ENCODE data around the gene CDC5L. TPM values are rescaled to one million over a fixed set of nuclear protein-coding genes. Genes with fewer than 3 reads are reported as not detected.
"Not testable (repeated sequence)": the region's sequence is repeated elsewhere in the genome, so short reads cannot be mapped to it uniquely, and the experiment has no call there.

CDC5L gene
- total RNA-seq, 1 donor from 2014 or later = 19.0 TPM

DNA sequence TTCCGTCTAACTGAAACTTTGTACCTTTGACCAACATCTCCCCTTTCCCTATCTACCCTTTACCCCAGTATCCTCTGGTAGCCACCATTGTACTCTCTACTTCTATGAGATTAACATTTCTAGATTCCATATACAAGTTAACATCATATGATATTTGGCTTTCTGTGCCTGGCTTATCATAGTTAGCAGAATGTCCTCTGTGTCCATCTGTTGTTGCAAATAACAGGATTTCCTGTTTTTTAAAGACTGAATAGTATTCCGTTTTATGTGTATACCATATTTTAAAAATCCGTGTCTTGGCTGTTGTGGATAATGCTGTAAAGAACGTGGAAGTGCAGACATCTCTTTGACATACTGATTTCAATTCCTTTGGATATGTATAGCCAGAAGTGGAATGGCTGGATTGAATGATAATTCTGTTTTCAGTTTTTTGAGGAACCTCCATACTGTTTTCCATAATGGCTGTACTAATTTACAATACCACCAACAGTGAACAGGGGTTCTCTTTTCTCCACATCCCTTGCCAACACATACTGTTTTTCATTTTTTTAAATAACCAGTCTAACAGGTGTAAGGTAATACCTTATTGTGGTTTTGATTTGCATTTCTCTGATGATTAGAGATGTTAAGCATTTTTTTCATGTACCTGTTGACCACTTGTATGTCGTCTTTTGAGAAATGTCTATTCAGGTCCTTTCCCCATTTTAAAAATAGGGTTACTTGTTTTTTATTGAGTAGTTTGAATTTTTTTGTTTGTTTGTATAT lies 53.8 kb downstream of the CDC5L start:
- TF ChIP-seq, protein P1, sequence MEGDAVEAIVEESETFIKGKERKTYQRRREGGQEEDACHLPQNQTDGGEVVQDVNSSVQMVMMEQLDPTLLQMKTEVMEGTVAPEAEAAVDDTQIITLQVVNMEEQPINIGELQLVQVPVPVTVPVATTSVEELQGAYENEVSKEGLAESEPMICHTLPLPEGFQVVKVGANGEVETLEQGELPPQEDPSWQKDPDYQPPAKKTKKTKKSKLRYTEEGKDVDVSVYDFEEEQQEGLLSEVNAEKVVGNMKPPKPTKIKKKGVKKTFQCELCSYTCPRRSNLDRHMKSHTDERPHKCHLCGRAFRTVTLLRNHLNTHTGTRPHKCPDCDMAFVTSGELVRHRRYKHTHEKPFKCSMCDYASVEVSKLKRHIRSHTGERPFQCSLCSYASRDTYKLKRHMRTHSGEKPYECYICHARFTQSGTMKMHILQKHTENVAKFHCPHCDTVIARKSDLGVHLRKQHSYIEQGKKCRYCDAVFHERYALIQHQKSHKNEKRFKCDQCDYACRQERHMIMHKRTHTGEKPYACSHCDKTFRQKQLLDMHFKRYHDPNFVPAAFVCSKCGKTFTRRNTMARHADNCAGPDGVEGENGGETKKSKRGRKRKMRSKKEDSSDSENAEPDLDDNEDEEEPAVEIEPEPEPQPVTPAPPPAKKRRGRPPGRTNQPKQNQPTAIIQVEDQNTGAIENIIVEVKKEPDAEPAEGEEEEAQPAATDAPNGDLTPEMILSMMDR (IDR thresholded peaks at IDR 0.05) = no peak
- H3K4me3 Mint-ChIP-seq (ENCODE audit: unreplicated experiment) = no peak overlapping the region

DNA sequence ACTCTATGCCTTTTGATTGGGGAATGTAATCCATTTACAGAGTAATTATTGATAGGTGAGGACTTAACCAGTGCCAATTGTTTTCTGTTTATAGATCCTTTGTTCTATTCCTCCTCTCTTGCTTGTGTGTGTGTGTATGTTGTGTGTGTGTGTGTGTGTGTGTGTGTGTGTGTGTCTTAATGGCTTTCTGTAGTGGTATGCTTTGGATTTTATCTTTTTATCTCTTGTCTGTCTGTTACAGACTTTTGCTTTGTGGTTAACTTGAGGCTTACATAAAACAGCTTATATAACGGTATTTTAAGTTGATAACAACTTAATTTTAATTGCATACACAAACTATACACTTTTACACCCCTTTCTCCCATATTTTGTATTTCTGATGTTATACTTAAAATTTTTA lies 54.7 kb downstream of the CDC5L start:
- Mint-ChIP-seq H3K36me3 (ENCODE audit: low read depth) (peaks cover 25% of the 10 kb centered on the region), H3K9me3 (ENCODE audit: low read depth) (peaks cover 13% of the 10 kb centered on the region), H3K27me3 (ENCODE audit: low read depth) (no peaks in the 10 kb centered on the region), H3K4me1 (ENCODE audit: low read depth) (peaks cover 15% of the 10 kb centered on the region), H3K4me3 (ENCODE audit: unreplicated experiment) (no peak overlapping the region), H3K27ac (ENCODE audit: unreplicated experiment) (no peak overlapping the region)
- TF ChIP-seq, protein P1 (IDR thresholded peaks at IDR 0.05) = no peak
- DNase-seq (ENCODE audit: low spot score) = no peak

More for the DNA sequence above, 53.8 kb downstream of the CDC5L start:
- Mint-ChIP-seq H3K36me3 (ENCODE audit: low read depth) (peaks cover 22% of the 10 kb centered on the region), H3K4me1 (ENCODE audit: low read depth) (peaks cover 15% of the 10 kb centered on the region), H3K27me3 (ENCODE audit: low read depth) (no peaks in the 10 kb centered on the region), H3K27ac (ENCODE audit: unreplicated experiment) (no peak overlapping the region), H3K9me3 (ENCODE audit: low read depth) (peaks cover 13% of the 10 kb centered on the region)
- DNase-seq (ENCODE audit: low spot score) = no peak

DNA sequence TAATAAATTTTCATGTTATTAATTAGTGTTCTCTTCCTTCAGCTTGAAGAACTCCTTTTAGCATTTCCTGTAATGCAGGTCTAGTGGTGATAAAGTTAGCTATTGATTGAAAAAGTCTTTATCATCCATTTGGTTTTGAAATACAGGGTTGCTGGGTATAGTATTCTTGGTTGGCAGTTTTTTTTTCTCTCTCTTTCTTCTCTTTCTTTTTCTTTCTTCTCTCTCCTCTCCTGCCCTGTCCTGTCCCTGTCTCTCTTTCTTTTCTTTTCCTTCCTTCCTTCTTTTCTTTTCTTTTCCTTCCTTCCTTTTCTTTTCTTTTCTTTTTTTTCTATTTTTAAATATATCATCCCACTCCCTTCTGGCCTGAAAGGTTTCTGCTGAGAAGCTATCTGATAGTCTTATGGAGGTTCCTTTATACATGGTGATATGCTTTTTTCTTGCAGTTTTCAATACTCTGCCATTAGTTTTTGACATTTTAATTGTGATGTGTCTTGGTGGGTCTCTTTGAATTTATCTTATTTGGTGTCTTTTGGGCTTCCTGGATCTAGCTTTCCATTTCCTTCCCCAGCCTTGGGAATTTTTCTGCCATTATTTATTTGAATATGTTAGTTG lies 55.4 kb downstream of the CDC5L start:
- peaks cover 15% of the 10 kb centered on the region for H3K4me1 Mint-ChIP-seq (ENCODE audit: low read depth)
- no peak overlapping the region for H3K27ac Mint-ChIP-seq (ENCODE audit: unreplicated experiment)
- TF ChIP-seq, protein P1 (IDR thresholded peaks at IDR 0.05) = no peak
- peaks cover 13% of the 10 kb centered on the region for H3K9me3 Mint-ChIP-seq (ENCODE audit: low read depth)
- DNase-seq (ENCODE audit: low spot score) = no peak
- no peaks in the 10 kb centered on the region for H3K27me3 Mint-ChIP-seq (ENCODE audit: low read depth)
- no peak overlapping the region for H3K4me3 Mint-ChIP-seq (ENCODE audit: unreplicated experiment)
- H3K36me3 Mint-ChIP-seq (ENCODE audit: low read depth) = peaks cover 30% of the 10 kb centered on the region

DNA sequence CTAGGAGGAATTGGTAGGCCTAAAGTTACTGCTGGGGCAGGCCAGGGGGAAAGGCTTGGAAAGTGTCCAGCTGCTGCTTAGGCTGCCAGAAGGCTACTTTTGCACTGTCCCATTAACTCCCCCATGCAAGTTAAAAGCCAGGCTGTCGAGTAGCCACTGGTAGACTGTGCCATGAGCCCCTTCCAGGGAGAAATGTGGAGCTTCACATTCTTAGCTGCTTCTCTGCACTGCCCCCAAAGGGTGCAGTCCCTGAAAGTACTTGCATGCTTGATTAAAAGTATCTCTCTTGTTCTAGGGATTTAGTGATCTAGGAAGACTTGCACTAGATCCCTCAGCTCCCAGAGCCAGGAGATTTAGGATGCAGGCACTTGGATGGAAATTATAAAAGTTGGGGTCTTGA lies 57.3 kb downstream of the CDC5L start:
- peaks cover 33% of the 10 kb centered on the region for H3K36me3 Mint-ChIP-seq (ENCODE audit: low read depth)

DNA sequence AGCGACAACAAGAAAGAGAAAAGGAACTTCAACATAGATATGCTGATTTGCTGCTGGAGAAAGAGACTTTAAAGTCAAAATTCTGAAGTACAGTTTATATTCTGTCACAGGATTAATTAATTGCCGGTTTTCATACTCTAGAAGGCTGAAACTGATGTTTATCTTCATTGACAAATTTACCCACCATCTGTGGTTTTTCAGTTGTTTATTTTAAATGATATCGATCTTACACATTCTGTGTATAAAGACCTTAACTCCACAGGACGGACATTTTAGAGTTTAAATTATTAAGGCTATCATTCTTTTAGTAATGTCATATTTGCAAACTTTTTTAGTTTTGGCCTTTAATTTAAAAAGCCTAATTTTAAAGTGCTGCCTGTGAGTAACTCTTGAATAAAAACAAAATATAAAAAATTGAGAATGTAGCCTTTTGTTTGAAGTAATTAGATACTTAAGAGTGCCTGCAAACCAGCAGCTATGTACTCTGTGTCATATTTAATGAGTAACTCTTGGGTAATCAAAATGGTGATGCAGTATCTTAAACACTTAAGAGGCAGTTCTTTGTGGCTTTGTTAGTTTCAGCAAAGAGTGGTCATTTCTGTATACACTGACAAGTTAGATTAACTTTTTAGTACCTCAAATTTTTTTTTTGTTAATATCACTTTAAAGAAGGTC lies 59.3 kb downstream of the CDC5L start:
- Mint-ChIP-seq H3K4me3 (ENCODE audit: unreplicated experiment) (no peak overlapping the region), H3K27ac (ENCODE audit: unreplicated experiment) (no peak overlapping the region), H3K9me3 (ENCODE audit: low read depth) (peaks cover 9% of the 10 kb centered on the region), H3K36me3 (ENCODE audit: low read depth) (peaks cover 29% of the 10 kb centered on the region), H3K27me3 (ENCODE audit: low read depth) (no peaks in the 10 kb centered on the region), H3K4me1 (ENCODE audit: low read depth) (no peaks in the 10 kb centered on the region)
- TF ChIP-seq, protein P1 (IDR thresholded peaks at IDR 0.05) = no peak
- no peak for DNase-seq (ENCODE audit: low spot score)

More for the DNA sequence above, 57.3 kb downstream of the CDC5L start:
- DNase-seq (ENCODE audit: low spot score) = no peak
- no peak overlapping the region for H3K4me3 Mint-ChIP-seq (ENCODE audit: unreplicated experiment)
- TF ChIP-seq, protein P1 (IDR thresholded peaks at IDR 0.05) = no peak
- H3K9me3 Mint-ChIP-seq (ENCODE audit: low read depth) = peaks cover 13% of the 10 kb centered on the region
- H3K4me1 Mint-ChIP-seq (ENCODE audit: low read depth) = peaks cover 4% of the 10 kb centered on the region
- no peak overlapping the region for H3K27ac Mint-ChIP-seq (ENCODE audit: unreplicated experiment)
- no peaks in the 10 kb centered on the region for H3K27me3 Mint-ChIP-seq (ENCODE audit: low read depth)

DNA sequence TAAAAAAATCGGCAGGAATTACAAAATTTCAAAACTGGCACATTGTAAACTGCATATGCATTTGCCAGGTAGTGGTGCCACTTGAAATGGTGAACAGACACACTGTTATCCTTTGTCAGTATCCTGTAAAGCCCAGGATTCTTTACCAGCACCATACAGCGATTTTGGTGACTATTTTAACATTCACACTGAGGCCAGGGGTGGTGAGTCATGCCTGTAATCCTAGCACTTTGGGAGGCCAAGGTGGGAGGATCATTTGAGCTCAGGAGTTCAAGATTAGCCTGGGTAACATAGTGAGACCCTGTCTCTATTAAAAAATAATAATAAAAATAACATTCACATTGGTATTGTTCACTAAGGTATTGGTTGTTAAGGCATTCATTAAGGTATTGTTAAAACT lies 61.7 kb downstream of the CDC5L start:
- DNase-seq (ENCODE audit: low spot score); H3K4me1 Mint-ChIP-seq (ENCODE audit: low read depth); H3K9me3 Mint-ChIP-seq (ENCODE audit: low read depth); H3K4me3 Mint-ChIP-seq (ENCODE audit: unreplicated experiment); H3K27me3 Mint-ChIP-seq (ENCODE audit: low read depth); H3K27ac Mint-ChIP-seq (ENCODE audit: unreplicated experiment): not testable (repeated sequence)
- H3K36me3 Mint-ChIP-seq (ENCODE audit: low read depth) = peaks cover 22% of the 10 kb centered on the region
